PFSK-1 (cell line): ENCODE results near the gene CNPY2.

Experiments
- FOXP2 ChIP-seq: optimal IDR thresholded peaks from 2 replicates; pipeline ENCODE3; 2011; ENCODE audit warnings: borderline replicate concordance, control low read depth, inconsistent platforms; ENCODE audit not compliant: insufficient read depth; ENCODE audit errors: extremely low read length, extremely low read depth
- POLR2AphosphoS5 ChIP-seq: IDR thresholded peaks from 2 replicates; pipeline ENCODE4 v1.6.1; 2012; ENCODE audit warnings: low read depth, mild to moderate bottlenecking, control low read depth, low read length, moderate library complexity
- REST ChIP-seq, 2 experiments: IDR thresholded peaks; 2 replicates each; pipeline versions ENCODE4 v1.6.1 to v1.8.0; 2011 to 2012; ENCODE audit warnings: low read depth in 2 of 2, low read length in 2 of 2, control low read depth in 1 of 2, inconsistent platforms in 1 of 2, mild to moderate bottlenecking in 1 of 2, moderate library complexity in 1 of 2; ENCODE audit not compliant: insufficient read depth in 1 of 2
- SIN3A ChIP-seq: IDR thresholded peaks from 2 replicates; pipeline ENCODE4 v1.6.1; 2012; ENCODE audit warnings: mild to moderate bottlenecking, low read length, moderate library complexity, borderline replicate concordance; ENCODE audit not compliant: insufficient read depth
- TAF1 ChIP-seq: IDR thresholded peaks from 2 replicates; pipeline ENCODE4 v1.6.1; 2012; ENCODE audit warnings: low read length, control low read depth, borderline replicate concordance; ENCODE audit not compliant: insufficient read depth

Gene CNPY2

GRCh38 chr12:56261503-56262232 lies 54.1 kb downstream of the CNPY2 start:
- TF ChIP-seq SIN3A (no peak), POLR2AphosphoS5 (no peak), FOXP2 (no peak), REST (IDR thresholded peaks at IDR 0.05; ENCODE audit: insufficient read depth in 1 of 2, low read depth in 2 of 2, low read length in 2 of 2) (no peak), TAF1 (no peak)

GRCh38 chr12:56260921-56261320 lies 54.9 kb downstream of the CNPY2 start:
- no peak for TF ChIP-seq POLR2AphosphoS5
- TF ChIP-seq FOXP2: no peak
- TF ChIP-seq TAF1: no peak
- no peak for TF ChIP-seq SIN3A
- no peak for TF ChIP-seq REST (IDR thresholded peaks at IDR 0.05; ENCODE audit: insufficient read depth in 1 of 2, low read depth in 2 of 2, low read length in 2 of 2)

- TF ChIP-seq REST (IDR thresholded peaks at IDR 0.05; ENCODE audit: insufficient read depth in 1 of 2, low read depth in 2 of 2, low read length in 2 of 2) (no peak), POLR2AphosphoS5 (no peak), SIN3A (no peak), FOXP2 (no peak), TAF1 (no peak)
Observed at GRCh38 chr12:56260380-56260779, 55.4 kb downstream of the CNPY2 start.
